Astrocyte of the spinal cord (primary cell): Measurements from ENCODE around the gene SEMA3E.
"Not testable (repeated sequence)": the region's sequence is repeated elsewhere in the genome, so short reads cannot be mapped to it uniquely, and the experiment has no call there.

Experiments used
- DNase-seq: peaks from one replicate; pipeline ENCODE4 v3.0.0; 2011; ENCODE audit warnings: low read depth, low spot score
- H3K4me3 ChIP-seq: 2 replicates; pipeline ENCODE4 v1.5.1; 2011; ENCODE audit warnings: low read depth, mild to moderate bottlenecking, low read length, moderate library complexity
- in situ Hi-C: cut with HindIII; loops from 2 replicates; pipeline ENCODE4 v1.10.0; 2017; ENCODE audit warnings: low sequenced_read_pairs
- TF ChIP-seq, protein P1 (sequence below): IDR thresholded peaks from 2 replicates; pipeline ENCODE4 v1.5.1; 2012; ENCODE audit warnings: low read depth, mild to moderate bottlenecking, low read length, inconsistent platforms

The SEMA3E gene

DNA sequence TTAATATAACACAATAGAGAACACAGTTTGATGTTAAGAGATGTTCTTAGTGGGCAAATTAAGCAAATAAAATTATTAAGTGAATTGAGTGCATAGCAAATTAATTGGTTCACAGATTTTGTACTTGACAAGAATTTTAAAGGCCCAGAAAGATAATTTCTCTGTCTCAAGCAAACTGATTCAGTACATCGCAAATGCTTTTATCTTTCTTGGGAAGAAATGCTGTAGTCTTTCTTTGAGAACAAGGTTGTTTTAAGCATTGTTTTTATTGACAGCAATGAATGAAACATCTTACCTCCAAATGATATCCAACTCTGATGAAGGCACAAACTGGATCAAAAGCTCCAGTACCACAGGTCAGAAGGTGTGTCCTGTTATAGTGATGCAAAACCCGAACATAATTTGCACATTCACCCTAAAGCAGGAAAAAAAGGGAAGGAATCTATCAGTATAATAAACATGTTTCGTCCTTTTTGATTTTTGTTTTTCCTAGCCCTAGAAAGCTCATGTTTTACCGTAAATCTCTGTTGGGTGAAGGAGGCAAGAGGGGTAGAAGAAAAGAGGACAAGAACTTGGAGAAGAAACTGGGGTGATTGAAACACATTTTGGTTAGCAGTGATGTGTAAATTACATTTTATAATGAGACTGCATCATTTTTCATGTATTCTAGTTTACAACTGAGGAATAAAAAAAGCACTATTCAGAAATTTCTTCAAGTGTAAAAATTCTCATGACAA, 182.6 kb downstream of the SEMA3E start:
- no peak overlapping the region for H3K4me3 ChIP-seq
- in situ Hi-C loops, result no loop called here
- DNase-seq, result no peak
- TF ChIP-seq, protein P1, sequence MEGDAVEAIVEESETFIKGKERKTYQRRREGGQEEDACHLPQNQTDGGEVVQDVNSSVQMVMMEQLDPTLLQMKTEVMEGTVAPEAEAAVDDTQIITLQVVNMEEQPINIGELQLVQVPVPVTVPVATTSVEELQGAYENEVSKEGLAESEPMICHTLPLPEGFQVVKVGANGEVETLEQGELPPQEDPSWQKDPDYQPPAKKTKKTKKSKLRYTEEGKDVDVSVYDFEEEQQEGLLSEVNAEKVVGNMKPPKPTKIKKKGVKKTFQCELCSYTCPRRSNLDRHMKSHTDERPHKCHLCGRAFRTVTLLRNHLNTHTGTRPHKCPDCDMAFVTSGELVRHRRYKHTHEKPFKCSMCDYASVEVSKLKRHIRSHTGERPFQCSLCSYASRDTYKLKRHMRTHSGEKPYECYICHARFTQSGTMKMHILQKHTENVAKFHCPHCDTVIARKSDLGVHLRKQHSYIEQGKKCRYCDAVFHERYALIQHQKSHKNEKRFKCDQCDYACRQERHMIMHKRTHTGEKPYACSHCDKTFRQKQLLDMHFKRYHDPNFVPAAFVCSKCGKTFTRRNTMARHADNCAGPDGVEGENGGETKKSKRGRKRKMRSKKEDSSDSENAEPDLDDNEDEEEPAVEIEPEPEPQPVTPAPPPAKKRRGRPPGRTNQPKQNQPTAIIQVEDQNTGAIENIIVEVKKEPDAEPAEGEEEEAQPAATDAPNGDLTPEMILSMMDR, result no peak

DNA sequence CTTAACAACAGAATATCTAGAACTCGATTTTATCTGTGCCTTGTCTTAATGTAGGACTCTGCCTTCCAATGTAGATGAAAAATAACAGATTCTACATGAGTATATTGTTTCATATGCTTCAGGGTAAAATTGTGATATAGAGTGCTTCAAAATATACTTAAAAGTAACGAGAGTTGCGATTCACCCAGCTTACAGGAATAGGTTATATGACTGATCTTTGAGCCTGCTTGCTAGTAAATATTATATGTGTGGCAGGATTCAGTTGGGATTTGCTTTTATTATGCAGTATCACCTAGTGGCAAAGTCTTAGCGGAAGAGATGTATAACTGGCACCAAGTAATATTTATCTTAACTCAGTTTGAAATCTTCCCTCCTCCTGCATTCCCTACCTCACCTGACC, 183.3 kb downstream of the SEMA3E start:
- in situ Hi-C loops, result no loop called here
- no peak for DNase-seq
- no peak overlapping the region for H3K4me3 ChIP-seq
- TF ChIP-seq, protein P1, result no peak

DNA sequence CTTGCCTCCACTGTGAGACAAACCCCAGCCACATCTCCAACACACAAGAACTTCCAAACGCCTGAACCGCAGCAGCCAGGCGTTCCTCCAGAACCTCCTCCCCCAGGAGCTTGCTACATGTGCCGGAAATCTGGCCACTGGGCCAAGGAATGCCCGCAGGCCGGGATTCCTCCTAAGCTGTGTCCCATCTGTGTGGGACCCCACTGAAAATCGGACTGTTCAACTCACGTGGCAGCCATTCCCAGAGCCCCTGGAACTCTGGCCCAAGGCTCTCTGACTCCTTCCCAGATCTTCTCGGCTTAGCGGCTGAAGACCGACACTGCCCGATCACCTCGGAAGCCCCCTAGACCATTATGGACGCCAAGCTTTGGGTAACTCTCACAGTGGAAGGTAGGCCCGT, 187.1 kb downstream of the SEMA3E start:
- in situ Hi-C loops, DNase-seq, H3K4me3 ChIP-seq: not testable (repeated sequence)

DNA sequence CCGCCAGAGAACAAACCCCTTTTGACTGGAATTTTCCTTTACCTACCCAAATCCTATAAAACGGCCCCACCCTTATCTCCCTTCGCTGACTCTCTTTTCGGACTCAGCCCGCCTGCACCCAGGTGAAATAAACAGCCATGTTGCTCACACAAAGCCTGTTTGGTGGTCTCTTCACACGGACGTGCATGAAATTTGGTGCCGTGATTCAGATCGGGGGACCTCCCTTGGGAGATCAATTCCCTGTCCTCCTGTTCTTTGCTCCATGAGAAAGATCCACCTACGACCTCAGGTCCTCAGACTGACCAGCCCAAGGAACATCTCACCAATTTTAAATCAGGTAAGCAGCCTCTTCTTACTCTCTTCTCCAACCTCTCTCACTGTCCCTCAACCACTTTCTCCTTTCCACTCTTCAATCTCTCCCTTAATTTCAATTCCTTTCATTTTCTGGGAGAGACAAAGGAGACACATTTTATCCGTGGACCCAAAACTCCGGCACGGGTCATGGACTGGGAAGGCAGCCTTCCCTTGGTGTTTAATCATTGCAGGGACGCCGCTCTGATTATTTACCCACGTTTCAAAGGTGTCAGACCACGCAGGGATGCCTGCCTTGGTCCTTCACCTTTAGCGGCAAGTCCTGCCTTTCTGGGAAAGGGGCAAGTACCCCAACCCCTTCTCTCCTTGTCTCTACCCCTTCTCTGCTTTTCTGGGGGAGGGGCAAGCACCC, 188.8 kb downstream of the SEMA3E start:
- in situ Hi-C loops, H3K4me3 ChIP-seq: not testable (repeated sequence)

DNA sequence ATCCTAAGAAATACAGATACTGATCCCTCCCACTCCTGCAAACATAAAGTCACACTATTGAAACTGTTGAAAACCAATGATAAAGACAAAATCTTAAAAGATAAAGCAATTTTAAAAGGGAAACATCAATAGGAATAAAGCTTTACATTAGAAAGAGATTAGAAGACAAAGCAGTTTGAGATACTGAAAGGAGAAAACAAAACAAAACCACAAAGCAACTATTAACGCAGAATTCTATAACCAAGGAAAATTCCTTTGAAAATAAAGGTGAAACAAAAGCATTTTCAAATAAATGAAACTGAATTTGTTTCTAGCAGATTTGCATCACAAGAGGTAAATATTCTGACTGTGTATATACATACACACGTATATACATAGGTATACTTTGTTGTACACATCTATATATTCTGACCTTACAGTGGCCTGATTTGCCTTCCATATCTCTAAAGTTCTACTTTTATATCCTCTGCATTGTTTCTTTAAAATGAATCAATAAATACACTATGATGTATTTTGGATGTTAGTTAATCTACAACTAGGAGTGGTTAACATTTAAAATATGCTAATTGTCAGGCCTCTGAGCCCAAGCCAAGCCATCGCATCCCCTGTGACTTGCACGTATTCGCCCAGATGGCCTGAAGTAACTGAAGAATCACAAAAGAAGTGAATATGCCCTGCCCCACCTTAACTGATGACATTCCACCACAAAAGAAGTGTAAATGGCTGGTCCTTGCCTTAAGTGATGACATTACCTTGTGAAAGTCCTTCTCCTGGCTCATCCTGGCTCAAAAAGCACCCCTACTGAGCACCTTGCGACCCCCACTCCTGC, 189.6 kb downstream of the SEMA3E start:
- in situ Hi-C loops, H3K4me3 ChIP-seq, DNase-seq: not testable (repeated sequence)

More for the DNA sequence above, 188.8 kb downstream of the SEMA3E start:
- DNase-seq, result not testable (repeated sequence)

DNA sequence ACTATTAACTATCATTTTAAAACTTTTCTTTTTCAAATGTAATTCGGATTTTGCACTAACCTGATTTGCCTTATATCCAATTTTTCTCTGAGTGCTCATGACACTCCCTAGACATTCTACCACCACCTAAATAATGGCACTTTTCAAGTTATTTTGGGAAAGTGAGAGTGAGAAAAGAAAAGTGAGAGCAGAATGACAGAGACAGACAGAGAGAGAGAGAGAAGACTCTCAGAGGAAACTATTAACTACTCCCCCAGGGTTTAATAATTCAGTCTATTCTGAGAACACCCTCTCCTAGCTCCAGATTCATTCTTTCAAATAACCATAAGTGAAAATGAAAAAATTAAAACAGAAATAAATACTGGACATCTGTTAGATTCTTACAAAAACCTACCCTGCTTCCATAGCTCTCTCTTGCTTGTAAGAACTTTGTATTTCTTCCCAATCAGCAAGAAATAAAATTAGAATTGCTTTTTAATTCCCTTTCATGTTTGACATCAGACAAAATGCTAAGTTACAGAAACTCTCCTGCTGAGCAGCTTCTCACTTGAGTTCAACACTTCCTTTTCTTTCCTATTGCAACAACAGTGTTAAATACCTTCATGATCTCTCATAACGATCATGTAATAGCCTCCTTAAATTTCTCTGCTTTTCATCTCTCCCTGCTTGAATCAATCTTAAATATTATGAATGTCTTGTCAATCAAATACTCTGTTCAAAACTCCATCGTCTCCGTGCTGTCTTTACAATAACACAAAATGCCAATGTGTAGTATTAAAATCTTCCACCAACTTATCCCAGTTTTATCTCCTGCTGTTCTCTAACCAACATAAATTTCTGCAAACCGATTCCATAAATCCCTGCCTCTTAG, 191.7 kb downstream of the SEMA3E start:
- in situ Hi-C loops, result no loop called here
- no peak overlapping the region for H3K4me3 ChIP-seq
- TF ChIP-seq, protein P1, result no peak
- peak; percentile 25 for DNase-seq

DNA sequence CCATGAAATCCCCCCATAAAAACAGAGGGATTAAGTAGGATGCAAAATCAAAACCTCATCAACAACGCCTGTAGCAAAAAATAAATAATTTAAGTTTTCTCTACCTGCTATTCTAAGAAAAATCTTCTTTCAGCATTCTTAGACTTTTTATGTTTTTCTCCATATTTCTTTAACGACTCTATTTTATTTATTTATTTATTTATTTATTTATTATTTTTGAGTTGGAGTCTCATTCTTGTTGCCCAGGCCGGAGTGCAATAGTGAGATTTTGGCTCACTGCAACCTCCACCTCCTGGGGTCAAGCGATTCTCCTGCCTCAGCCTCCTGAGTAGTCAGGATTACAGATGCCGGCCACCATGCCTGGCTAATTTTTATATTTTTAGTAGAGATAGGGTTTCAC, 192.5 kb downstream of the SEMA3E start:
- in situ Hi-C loops, result no loop called here

More for the DNA sequence above, 192.5 kb downstream of the SEMA3E start:
- TF ChIP-seq, protein P1, result no peak
- no peak for DNase-seq
- H3K4me3 ChIP-seq, result no peak overlapping the region
